Mammary epithelial cell (primary cell): ENCODE measurements around the gene CDC37.

Experiments
- EZH2 ChIP-seq: IDR thresholded peaks from 2 replicates; pipeline ENCODE4 v1.6.1; 2012; ENCODE audit warnings: low read length, inconsistent platforms, borderline replicate concordance
- TF ChIP-seq, protein P1 (sequence below), 2 donors: IDR thresholded peaks in 1 of 2; conservative IDR thresholded peaks in 1 of 2; 2 replicates each; pipeline ENCODE4 v1.5.1; 2011 to 2012; ENCODE audit warnings: inconsistent platforms in 2 of 2, low read length in 2 of 2, mild to moderate bottlenecking in 2 of 2, control low read depth in 1 of 2, low read depth in 1 of 2; ENCODE audit not compliant: insufficient read depth in 1 of 2; ENCODE audit errors: extremely low read depth in 1 of 2

DNA sequence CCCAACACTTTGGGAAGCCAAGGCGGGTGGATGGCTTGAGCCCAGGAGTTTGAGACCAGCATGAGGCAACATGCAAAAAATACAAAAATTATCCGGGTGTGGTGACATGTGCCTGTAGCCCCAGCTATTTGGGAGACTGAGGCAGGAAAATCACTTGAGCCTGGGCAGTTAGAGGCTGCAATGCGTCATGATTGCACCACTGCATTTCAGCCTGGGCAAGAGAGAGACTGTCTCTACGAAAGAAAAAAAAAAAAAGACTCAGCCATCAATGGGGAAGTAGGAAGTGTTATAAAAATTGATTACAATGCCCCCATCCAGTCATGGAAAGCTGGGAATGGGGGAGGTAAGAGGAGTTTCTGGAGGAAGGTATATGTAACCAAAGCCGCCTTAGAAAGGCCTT, 28.4 kb downstream of the CDC37 start:
- TF ChIP-seq, protein P1, sequence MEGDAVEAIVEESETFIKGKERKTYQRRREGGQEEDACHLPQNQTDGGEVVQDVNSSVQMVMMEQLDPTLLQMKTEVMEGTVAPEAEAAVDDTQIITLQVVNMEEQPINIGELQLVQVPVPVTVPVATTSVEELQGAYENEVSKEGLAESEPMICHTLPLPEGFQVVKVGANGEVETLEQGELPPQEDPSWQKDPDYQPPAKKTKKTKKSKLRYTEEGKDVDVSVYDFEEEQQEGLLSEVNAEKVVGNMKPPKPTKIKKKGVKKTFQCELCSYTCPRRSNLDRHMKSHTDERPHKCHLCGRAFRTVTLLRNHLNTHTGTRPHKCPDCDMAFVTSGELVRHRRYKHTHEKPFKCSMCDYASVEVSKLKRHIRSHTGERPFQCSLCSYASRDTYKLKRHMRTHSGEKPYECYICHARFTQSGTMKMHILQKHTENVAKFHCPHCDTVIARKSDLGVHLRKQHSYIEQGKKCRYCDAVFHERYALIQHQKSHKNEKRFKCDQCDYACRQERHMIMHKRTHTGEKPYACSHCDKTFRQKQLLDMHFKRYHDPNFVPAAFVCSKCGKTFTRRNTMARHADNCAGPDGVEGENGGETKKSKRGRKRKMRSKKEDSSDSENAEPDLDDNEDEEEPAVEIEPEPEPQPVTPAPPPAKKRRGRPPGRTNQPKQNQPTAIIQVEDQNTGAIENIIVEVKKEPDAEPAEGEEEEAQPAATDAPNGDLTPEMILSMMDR (conservative IDR thresholded peaks at IDR 0.05 in 1 of 2, IDR thresholded peaks at IDR 0.05 in 1 of 2; ENCODE audit: extremely low read depth in 1 of 2, insufficient read depth in 1 of 2, low read depth in 1 of 2, low read length in 2 of 2): no peak
- no peak for TF ChIP-seq EZH2
